HTR-8/SVneo (cell line): ENCODE data around the gene CLIC5.
"Not testable (repeated sequence)": the region's sequence is repeated elsewhere in the genome, so short reads cannot be mapped to it uniquely, and the experiment has no call there.

ENCODE experiments used
- DNase-seq: peaks from one replicate; pipeline ENCODE4 v3.0.0; 2011; ENCODE audit warnings: low spot score, mixed read lengths; ENCODE audit not compliant: insufficient read length
- FAIRE-seq: peaks from 2 replicates; lab custom pipeline; 2011; peaks lifted over from hg19 to GRCh38; lab: Jason Lieb, UNC

The CLIC5 gene

GRCh38 chr6:45933855-45934254, 81.8 kb downstream of the CLIC5 start:
- FAIRE-seq = no peak
- no peak for DNase-seq

GRCh38 chr6:45931232-45931631, 84.4 kb downstream of the CLIC5 start:
- DNase-seq (no peak), FAIRE-seq (no peak)

DNA sequence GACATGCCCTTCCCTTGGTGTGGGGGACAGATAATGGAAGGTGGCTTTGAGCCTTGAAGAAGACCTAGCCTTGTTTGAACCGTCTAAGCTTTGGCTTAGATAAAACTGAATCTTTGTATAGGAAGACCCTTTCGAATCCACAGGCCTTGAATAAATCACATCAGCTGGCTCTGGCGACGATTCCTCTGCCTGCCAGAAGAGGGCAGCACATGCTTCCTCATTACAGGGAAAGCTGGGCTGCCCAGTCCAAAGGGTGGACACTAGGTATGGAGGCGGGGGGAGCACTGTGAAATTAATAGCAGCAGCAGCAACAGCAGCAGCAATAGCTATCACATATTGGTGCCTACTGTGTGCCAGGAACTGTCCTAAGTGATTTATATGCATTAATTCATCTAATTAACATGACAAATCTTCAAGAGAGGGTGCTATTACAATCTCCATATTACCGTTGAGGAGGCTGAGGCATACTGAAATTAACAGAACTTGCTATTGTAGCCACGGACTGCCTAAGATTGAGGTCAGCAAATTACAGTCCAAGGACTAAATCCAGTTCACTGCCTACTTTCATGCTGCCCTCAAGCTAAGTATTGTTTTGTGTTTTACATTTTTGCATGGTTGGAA, 85.1 kb downstream of the CLIC5 start:
- peak; percentile 78 for DNase-seq
- FAIRE-seq = peak; percentile 33

- DNase-seq (no peak), FAIRE-seq (no peak)
Measured at GRCh38 chr6:45929421-45930361, 86.0 kb downstream of the CLIC5 start.

GRCh38 chr6:45928721-45929305, 86.8 kb downstream of the CLIC5 start:
- FAIRE-seq = no peak
- no peak for DNase-seq

DNA sequence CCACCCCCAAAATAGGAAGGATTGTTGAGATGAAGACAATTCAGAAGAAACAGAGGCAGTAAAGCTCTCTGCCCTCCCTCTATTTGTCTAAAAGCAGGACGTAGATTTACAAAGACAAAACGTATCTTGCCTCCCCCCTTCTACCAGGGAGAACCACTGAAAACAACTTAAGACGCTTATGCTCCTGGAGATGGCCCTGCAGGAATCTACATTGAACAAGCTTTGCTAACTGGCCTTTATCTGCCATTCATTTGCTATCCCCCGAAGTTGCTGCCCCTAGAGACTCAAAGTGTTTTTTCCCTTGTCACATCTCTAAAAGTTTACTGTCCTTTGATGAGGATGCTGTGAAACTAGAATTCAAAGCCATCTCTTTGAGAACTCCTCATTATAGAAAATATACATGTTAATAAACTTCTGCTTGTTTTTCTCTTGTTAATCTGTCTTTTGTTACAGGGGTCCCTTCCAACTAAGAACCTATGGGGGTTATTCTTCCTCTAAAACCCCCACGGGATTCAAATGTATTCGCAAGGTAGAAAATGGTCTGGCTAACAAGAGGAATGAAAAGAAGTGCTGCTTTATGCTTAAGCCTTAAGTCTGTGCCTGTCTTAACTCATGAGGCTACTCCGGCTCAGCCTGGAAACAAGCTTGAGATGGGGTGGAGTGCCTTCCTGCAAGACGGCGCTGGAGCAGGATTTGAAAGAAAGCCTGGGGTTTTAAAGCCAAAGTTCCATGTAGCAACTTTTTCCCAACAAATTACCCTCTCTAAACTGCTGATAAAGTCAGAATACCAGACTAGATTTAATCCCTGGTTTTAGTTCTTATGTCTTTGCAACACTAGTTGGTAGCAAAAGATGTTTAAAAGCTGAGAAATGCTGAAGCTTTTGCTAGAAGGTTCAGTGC, 88.0 kb downstream of the CLIC5 start:
- FAIRE-seq (no peak), DNase-seq (no peak)

DNA sequence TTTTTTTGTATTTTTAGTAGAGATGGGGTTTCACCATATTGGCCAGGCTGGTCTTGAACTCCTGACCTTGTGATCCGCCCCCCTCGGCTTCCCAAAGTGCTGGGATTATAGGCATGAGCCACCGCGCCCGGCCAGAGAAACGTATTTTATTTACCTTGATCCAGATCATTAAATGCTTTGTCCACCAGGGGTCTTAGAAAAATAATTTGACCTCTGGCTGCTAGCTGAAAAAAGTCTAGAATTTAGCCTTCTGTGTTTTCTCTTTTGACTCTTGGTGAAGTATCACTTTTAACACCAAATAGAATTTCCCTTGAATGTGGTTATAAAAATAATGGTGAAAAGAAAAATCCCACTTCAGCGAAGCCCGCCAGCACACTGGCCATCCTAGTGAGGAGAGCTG, 89.2 kb downstream of the CLIC5 start:
- not testable (repeated sequence) for DNase-seq, FAIRE-seq

DNA sequence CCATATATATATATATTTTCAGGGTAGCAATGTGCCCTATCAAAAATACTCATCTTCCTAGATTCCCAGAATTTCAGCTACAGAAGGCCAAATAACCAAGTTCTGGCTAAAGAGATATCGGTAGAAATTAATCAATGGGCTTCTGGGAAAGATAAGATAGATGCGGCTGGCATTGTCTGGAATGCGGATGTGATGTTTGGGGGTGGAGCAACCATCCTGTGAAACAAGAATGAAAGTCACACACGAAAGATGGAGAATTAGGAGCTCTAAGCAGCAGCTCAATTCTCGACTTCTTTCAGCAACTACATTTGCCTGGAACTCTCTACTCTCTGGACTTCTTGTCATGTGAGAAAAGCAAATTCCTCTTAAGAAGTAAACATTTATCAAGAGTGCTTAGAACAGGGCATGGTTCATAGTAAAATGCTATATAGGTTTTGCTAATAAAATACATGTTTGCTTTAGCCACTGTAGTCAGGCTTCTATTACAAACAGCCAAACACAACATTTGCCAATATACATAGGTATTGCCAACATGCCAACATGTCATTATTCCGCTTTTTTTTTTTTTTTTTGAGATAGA, 90.8 kb downstream of the CLIC5 start:
- FAIRE-seq = no peak
- DNase-seq = no peak

- DNase-seq (no peak), FAIRE-seq (no peak)
Measured at GRCh38 chr6:45923831-45924391, 91.7 kb downstream of the CLIC5 start.

DNA sequence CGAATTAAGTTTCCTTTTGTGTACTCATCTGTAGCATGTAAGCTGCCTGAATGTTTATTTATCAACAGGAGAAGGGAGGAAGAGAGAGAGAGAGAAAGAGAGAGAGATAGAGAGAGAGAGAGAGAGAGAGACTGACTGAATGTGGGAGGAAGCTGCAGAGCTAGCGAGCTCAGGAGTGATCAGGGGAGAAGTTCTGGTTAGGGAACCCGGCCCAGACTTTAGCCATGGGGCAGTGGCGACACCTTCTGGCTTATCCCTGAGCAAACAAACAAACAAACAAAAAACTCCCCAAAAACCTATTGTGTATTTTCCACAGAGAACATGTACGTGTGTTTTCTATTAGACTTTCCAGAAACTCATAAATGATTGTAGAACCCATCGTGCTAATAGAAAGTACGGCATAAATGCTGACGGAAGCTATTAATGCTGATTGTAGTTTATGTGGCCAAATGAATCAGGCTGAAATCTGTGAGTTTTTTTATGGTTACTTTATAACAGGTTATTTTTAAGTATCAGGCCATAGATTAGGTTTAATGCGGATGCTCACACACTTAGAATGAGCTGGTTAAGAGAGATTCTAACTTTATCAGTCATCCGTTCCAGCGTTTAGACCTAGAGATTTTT, 92.8 kb downstream of the CLIC5 start:
- peak; percentile 76 for DNase-seq
- FAIRE-seq = no peak

GRCh38 chr6:45921691-45922281, 93.9 kb downstream of the CLIC5 start:
- FAIRE-seq (no peak), DNase-seq (no peak)

GRCh38 chr6:45920819-45921511, 94.7 kb downstream of the CLIC5 start:
- no peak for DNase-seq
- FAIRE-seq = no peak

GRCh38 chr6:45917439-45917838, 98.2 kb downstream of the CLIC5 start:
- no peak for FAIRE-seq

DNA sequence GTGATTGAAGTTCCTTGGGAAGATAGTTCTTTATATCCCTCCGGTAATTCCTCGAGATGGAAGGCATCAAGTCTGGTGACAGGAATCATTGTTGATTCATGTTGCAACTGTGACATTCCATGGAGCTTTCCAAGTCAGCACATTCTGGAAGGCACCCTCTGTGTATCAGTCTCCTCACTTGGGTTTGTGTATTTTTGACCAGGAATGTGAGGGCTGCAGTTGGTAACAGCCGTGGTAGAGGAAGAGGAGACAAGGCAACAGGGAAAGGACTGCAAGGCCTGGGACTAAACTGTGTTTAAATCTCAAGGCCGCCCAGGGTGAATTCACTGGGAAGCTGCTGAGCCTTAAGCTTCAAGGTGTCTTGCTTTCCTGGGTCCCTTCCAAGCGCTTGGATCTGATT, 99.0 kb downstream of the CLIC5 start:
- DNase-seq (no peak), FAIRE-seq (no peak)

More at GRCh38 chr6:45917439-45917838, 98.2 kb downstream of the CLIC5 start:
- no peak for DNase-seq

DNA sequence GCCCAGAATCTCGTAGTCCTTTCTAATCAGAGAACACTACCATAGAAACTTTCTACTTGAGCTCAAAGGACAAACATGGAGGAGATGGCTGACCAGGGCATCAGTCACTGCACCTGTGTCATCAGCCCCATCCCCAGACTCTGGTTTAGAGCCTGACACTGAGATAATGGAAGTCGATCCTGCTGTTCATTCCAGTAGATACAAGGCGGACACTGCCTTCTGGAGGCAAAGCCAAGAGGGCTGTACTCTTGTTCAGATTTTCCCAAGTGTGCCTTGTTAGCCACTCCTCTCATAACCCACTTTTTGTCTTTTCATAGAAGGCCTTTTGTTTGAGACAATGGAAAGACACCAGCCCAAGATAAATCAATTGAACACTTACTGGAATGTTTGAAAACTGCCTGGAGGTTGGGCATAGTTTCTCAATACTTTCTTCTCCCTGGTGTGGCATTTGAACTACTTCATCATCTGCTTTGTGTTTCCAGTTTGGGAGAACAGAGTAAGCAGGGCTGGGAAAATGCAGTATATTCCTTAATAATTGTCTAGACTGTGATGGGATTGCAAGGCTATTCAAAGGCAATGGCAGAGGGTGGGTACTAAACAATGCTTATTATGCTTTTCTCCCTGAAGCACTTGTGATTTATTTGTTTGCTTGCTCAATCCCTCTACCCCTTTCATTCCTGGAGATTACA, 99.7 kb downstream of the CLIC5 start:
- FAIRE-seq (no peak), DNase-seq (no peak)

DNA sequence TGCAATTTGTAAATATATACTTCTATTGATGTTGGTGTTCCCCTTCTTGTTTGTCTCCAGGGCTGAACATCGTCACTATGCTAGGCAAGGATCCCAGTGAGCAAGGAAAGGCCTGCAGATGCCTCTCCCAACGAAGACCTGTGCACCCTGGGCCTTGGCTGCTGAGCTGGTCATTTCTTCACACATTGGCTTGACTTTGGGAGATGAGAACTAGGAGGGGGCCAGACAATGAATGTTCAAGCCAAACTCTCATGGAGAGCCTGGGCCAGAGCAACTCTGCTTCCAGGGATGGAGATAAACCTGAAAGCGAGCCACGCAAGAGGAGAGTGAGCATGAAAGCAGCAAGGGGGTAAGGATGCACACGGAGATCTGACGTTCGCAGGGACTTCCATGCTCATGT, 104.0 kb downstream of the CLIC5 start:
- DNase-seq = no peak
- no peak for FAIRE-seq

GRCh38 chr6:45903959-45904358, 111.7 kb downstream of the CLIC5 start:
- FAIRE-seq (no peak), DNase-seq (no peak)

- DNase-seq (no peak), FAIRE-seq (no peak)
Measured at GRCh38 chr6:45902984-45903383, 112.7 kb downstream of the CLIC5 start.
